Fibroblast of skin of right quadriceps (primary cell): ENCODE measurements around the gene MCRIP1.

Experiments
- DNase-seq: peaks from one replicate; pipeline ENCODE4 v3.0.0-alpha.2; 2013

The MCRIP1 gene

DNA sequence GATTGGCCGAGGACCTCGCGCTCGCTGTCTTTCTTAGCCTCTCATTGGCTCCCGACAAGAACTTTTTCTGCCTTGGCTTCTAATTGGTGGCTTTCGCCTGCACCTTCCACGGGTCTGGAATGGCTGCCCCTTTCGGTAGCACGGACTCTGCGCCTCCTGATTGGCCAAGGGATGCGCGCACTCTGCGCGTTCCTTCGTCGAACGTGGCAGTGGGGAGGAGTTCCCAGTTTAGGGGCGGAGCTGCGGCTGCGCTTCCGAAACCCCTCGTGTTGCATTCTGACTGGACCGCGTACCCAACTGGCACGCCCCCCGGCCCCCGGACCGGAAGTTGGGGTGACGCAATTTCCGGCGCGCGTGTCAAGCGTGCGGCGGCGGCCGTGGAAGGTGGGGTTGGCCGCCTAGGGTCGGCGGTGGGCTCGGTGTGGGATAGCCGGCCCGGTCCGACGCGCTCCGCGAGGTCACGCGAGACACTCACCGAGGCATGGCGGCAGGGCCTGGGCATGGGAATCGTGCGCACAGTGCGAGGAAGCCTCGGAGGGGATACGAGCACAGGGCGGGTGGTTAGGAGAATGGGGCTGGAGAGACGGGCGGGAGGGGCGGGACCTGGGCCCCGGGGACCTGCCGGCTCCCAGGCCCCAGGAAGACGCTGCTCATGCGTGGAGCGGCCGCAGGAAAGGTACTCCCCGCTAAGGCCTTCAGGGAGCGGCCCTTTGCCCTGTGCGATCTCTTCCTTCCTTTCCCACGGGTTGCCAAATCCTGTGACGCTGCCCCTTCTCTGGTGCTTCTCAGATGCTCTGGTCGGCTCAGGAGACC lies 27.9 kb upstream of the MCRIP1 start:
- peak; percentile 100 for DNase-seq

DNA sequence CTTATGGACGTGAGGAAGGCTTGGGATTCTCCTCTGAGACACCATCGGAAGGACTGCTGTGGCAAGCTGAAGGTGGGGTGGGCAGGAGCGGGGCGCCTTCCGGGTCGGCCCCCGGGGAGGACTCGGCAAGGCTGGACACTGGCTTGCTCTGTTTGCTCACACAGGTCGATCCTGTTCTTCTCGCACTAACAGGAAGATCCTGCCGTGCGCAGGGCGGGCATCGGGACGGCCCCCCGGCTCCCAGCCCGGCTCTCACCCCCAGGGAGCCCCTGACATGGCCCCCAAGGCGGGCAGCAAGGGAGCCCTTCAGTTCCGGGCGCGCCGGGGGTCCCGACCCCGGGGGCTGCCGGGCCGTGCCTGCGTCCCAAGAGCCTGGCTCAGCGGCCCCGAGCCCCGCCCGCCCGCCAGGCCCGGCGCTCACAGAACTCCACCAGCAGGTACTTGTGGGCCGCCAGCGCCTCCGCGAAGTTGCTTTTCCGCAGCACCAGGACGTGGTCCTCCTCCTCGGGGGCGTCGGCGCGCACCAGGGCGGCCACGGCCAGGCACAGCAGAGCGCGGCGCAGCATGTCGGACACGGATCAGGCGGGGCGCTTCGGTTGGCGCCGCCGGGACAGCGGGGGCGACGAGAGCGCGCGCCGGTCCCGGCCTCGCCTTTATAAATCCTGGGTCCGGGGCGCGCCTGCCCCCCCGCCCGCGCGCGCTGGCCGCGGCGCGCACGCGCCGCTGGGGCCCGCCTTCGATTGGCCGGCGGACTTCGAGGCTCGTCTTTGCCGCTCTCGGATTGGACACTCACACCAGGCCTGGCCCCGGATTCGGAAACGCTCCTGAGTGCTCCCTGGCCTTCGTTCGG lies 27.0 kb upstream of the MCRIP1 start, which contains the start of gene P4HB:
TSS of gene P4HB (minus strand) at position 630 of the 850 bp plus-strand sequence. CDS start at position 566, 64 bp downstream.
- no peak for DNase-seq

DNA sequence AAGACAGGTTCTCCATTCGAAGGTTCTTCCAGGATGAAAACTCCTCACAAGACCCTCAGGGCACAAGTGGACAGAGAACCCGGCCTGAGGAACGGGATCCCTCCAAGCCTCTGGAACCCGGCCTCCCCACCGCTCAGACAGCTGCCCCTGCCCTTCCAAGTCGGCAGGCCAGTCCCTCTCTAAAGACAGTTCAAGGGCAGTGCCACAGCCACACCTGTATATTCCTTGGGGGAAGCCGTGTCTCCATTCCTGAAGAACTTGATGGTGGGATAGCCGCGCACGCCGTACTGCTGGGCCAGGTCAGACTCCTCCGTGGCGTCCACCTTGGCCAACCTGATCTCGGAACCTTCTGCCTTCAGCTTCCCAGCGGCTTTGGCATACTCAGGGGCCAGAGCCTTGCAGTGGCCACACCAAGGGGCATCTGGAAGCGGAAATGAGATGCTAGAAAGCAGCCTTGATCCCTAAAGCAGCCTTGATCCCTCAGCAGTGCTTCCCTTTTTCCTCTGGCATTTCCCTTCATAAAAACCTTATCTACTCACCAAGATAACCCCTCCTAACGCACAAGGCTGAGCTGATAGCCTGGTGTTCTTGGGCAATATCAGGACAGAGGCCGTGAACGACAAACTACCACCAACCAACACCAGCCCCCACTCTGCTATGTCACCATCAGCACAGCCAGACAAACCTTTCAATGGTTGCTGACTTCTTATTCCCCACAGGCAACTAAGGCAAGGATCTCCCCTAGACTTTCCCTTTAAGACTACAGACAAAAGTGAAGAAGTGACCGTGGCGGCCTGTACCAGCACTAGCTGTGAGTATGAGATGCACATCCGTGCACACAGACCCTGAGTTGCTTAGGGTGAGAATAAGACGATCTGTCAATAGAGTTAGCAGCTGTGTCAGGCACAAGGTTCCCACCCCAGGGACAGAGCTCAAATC lies 26.1 kb upstream of the MCRIP1 start:
- DNase-seq = no peak

DNA sequence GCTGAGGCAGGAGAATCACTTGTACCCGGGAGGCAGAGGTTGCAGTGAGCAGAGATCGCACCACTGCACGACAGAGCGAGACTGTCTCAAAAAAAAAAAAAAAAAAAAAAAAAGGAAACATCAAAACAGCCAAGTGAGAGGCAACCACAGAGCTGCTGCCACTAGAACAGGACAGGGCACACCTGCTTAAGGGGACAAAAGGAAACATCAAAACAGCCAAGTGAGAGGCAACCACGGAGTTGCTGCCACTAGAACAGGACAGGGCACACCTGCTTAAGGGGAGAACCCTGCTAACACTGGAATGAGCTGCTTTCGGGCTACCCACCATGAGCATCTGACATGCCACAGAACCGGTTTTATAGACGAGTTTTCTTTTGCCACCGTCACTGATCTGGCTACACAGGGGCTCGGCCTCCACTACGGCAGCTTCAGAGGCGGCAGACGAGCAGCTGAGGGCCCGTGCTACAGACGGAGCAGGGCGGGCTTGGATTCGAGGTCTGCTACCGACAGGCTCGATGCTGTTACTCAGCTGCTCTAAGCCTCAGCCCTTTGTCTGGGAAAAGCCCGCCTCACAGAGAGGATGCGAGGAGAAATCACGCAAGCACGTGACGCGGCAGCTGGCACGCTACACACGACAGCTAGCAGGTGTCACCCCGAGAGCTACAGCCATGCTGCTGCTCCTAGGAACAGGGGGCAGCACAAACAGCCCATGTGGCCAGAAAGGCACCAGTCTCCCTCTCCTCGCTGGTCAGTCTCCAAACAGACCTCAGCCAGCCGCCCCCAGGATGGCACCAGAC lies 25.3 kb upstream of the MCRIP1 start:
- DNase-seq = no peak

DNA sequence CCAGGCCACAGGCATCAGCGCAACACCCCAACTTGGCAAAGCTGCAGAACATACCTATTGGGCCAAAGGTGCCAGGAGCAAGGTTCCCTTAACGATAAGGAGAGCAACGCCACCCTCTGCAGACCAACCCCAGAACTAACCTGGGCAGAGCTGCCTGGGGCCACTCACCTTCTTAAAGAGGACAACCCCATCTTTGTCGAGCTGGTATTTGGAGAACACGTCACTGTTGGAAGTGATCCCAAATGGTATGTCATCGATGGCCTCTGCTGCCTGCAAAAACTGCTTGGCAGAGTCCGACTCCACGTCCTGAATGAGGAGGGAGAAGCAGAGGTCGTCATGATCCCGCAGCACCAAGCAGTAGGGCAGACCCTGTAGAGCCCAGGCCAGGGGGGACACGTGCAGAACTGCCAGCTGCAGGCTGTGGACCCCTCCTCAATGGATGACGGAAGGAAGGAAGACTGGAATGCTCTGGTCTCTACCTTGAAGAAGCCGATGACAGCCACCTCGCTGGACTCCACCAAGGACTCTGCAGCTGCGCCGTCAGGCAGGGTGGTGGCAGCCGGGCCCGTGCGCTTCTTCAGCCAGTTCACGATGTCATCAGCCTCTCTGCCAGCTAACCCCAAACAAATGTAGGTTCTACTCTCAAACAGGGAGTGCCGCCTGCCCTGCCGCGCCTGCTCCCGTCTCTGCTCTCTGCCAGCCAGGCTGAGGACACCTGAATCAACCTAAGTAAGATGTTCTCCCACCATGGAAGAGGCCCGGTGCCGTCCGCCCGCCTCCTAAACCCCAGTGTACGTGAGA lies 22.1 kb upstream of the MCRIP1 start:
- DNase-seq = no peak

DNA sequence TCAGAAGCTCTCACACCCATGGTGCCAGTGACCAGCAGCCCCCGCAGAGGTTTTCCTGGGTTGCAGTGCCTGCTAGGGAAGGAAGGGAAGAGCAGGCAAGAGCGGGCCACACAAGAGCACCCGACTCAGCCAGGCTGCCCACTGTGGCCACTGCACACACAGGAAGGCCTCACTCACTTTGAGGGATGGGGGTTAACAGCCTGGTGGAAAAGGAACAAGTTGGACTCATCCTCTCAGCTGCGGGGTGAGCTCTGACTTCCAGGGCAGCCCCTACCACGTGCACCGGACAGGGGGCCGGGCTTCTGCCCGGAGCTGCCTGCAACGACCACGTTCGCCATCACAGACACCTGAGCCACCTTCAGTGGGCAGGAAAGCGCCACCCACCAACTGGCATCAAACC lies 19.1 kb upstream of the MCRIP1 start:
- no peak for DNase-seq

DNA sequence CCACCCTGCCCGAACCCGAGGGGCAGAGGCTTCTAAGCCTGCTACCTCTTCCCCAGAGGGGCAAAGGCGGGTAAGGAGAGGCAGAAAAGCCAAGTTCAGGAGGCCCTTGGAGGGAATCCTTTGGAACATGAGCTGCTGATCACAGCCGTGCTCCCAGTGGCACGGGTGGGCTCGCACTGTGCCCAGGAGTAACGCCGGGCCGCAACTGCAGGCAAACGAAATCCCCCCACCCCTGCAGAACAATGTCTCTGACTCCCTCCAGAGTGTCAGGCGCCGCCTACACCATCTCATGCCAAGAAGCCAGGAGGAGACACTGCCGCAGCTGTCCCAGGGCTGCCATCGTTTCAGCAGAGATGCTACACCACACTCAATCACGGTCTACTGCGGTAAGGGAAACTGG lies 18.3 kb upstream of the MCRIP1 start:
- DNase-seq = no peak

DNA sequence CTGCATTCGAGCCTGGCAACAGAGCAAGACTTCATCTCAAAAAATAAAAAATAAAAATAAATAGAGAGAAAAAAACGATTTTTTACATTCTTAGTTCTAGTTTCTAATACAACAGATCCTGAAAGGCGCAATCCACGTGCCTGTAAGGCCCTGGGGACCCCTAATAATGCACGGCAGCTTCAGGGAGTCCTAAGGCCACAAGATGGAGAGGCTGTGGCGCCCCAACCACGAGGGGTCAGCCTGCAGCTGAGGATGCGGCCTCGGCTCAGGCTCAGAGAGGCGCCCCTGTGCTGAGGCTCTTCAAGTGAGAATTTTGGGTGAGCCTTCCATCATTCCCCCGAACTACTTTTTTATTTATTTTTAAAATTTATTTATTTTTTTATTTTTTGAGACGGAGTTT lies 16.4 kb upstream of the MCRIP1 start:
- no peak for DNase-seq

DNA sequence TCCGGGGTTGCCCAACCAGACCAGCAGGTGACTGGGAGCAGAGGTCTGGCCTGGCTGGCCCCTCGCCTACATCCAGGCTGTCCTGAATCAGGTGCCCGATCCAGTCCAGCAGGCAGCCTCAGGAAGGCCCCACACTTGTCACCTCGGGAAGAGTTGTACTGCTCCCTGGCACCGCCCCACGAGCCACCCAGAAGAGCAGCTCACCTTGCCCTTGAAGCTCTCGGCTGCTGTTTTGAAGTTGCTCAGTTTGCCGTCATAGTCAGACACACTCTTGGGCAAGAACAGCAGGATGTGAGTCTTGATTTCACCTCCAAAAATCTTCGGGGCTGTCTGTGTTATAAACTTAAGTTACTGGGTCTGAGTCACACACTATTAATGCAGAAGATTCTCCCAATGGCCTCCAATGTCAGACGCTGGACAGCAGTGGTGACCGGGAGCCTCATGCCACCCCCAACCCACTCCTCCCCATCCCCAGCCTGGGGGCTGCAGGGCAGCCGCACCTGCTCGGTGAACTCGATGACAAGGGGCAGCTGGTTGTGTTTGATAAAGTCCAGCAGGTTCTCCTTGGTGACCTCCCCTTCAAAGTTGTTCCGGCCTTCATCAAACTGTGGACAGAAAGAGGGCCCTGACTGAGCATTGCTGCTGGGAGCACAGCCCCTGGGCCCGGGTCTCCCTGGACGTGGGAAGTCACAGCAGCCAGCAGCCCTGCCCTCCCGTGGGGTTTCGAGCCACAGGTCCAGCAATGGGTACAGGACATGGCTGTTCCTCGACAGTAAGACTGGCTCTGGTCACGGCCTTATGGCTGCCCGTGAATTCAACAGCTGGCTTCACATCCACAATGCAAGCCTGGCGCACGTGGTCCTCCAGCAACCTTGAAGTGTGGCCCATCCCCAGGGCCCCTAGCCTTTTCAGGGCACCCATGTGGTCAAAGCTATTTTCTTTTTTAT lies 13.9 kb upstream of the MCRIP1 start:
- no peak for DNase-seq

DNA sequence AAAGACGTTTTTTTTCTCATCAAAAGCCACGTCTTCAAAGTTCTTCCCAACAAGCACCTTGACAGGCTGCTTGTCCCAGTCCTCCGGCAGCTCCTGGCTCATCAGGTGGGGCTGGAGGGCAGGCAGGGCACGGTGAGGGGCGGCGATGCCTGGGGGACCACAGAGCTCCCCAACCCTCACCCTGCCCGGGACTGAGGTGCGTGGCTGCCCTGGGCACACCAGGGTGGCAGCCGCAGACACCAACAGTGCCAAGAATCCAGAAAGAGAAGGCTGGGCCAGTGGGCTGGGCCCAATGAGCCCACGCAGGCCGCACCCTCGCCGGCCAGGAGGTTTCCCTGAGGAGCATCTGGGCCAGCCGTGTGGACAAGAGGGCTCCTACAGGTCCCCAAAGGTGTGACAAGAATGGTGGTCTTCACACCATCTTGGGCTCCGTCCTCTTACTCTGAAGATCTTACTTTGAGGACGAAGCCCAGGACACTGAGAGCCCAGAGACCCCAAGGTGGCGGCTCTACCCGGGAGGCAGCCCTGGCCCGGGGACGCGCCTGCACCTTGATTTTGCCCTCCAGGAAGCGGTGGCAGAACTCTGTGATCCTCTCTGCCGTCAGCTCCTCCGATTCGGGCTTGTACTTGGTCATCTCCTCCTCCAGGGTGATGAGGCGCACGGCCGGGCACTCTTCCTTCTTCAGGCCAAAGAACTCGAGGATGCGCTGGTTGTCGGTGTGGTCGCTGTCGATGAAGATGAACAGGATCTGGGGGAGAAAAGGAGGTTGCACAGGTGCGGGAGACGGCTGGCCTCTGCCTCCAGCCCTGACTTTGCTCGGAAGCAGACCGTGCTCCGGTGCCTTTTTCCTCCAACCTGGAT lies 13.0 kb upstream of the MCRIP1 start:
- DNase-seq = no peak

DNA sequence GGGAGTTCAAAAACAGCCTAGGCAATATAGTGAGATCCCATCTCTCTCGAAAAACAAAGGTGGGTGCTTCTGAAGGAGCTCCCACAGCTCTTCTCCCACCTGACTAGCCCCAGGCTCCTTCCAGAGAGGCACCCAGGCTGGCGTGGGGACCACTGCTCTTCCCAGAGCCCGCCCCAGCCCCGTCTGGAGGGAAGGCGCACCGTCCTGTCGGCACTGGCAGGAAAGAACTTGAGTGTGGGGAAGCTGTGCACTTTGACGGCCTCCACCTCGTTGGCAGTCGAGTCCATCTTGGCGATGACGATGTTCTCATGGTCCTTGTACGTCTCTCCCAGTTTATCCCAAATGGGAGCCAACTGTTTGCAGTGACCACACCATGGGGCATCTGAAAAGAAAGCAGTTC lies 12.3 kb upstream of the MCRIP1 start:
- DNase-seq = no peak

DNA sequence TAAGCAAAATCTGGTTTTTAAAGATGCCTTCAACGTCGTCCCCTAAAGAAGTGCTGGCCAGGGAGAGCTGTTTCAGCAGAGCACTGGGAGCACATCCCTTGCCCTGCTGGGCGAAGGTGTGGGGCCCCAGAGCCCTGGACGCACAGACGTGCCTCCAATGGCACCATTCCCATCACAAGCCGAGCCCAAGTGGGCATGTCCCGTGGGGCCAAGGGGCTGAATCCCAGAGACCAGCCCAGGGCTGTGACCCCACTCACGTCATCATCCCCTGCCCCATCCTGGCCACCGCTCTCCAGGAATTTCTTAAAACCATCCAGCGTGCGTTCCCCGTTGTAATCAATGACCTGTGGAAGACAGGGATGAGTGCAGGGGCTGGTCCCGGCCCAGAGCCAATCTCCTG lies 11.8 kb upstream of the MCRIP1 start:
- no peak for DNase-seq

DNA sequence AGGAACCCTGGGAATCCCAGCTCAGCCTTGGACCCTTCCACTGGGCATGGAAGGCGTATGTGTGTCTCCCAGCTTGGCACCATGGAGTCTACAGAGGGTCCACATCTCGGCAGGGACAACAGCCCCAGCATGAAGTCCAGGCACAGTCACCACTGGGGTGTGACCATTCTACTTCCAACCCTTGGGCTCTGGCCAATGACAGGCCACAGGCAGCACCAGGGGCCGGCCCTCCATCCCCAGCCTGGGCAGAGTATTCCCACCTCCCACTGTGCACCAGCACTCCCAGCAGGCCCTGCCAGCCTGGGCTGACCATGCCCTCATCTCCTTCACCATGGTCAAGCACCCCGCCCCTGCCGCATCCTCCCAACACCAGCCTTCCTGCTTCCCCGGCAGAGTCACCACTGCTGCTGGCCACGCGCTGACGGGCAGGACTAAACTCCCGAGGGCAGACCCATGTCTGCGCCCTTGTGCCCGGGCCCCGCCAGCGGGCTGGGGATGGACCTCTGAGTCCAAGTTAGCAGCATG lies 11.3 kb upstream of the MCRIP1 start:
- DNase-seq = no peak

DNA sequence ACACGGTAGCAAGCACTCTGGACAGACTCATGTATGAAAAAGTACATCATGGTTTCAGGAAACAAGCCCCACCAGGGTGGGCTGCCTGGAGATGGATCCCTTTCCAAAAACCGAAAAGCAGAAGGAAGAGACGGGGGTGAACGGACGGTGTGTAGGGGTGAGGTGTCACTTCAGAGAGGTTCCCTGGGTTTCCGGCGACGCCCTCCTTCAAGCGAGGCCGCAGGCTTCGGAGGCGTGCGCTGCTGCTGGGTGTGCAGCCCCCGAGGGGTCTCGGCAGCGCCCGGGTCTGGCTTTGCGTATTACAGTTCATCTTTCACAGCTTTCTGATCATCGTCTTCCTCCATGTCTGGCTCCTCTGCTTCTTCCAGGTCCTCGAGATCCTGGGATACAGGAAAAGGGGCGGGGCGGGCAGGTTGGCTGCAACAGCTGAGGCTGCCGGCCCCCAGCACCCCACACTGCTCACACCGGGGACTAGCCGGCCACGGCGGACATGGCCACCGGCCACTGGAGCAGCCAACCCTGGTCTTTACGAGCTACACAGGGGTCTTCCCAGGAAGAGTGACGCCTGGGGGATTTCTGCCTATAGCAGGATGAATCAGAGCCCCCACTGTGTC lies 10.7 kb upstream of the MCRIP1 start:
- DNase-seq = no peak

DNA sequence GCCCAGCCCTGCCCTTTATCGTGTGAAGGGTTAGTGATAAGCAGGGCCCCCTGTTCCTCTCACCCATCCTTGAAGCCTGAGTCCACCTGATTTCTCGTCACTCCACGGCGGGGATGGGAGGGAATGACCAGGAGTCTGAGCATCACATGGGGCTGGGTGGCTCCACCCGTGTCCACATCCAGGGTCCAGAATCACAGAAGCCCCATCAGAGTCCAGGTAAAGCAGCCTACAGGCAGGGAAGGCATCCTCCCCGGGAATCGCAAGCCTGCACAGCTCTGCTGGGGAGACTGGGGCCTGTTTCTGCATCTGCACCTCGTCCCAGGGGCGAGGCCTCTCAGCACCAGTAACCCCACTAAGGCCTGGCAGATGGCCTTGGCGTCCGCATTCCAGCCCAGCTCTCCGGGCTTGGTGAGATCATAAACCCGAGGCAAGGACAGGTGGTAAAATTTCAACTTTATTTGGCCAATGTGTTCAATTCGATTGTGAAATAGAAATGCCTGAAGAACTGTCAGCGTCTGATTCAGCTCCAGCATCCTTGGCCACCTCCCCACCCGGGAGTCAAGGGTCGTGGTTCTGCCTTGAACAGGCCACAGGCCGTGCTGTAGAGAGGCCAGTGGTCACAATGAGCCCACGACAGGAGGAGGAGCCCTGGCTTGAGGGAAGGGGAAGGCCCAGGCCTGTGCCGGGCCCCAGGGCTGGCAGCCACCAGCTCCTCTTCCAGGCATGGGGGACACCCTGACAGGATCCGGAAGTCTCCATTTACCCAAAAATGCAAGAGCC lies 9.8 kb upstream of the MCRIP1 start:
- no peak for DNase-seq

DNA sequence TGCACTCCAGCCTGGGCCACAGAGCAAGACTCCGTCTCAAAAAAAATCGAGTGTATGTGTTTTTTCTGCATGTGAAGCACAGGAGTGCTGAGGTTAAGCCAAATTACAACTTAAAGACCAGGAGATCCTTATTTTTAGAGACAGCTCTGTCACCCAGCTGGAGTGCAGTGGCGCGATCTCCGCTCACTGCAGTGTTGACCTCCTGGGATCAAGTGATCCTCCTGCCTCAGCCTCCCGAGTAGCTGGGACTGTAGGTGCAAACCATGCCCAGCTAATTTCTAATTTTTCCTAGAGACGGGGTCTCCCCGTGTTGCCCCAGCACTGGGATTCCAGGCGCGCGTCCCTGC lies 9.3 kb upstream of the MCRIP1 start:
- DNase-seq = no peak

DNA sequence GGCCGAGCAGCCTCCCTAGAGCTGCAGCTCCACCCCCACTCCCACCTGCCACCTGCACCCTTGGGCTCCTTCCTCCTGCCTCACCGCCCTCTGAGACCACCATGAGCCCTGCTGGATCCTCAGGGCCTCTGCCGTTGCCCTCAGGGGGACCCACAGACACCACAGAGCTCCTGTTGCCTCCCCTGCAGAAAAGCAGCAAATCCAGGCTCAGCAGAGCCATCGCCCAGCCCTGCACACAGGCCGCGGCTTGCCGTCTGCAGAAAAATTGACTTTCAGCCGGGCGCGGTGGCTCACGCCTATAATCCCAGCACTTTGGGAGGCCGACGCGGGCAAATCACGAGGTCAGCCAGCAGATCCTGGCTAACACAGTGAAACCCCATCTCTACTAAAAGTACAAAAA lies 8.8 kb upstream of the MCRIP1 start:
- no peak for DNase-seq
